Sigmoid colon (tissue), 7 donors: Measurements from ENCODE around the gene OGG1. TPM values are rescaled to one million over a fixed set of nuclear protein-coding genes. Genes with fewer than 3 reads are reported as not detected.

ENCODE experiments used
- DNase-seq: peaks from one replicate; pipeline ENCODE4 v3.0.0-alpha.2; 2019
- H3K27ac ChIP-seq, 4 donors: fragments of 200-600 bp; sonication (generic); one replicate each; pipeline ENCODE4 v1.5.1; 2016 to 2019; ENCODE audit warnings: mild to moderate bottlenecking in 1 of 4
- H3K27me3 ChIP-seq, 3 donors: fragments of 200-600 bp; sonication (generic); one replicate each; pipeline ENCODE4 v1.5.1; 2019; ENCODE audit warnings: mild to moderate bottlenecking in 1 of 3
- H3K36me3 ChIP-seq, 4 donors: fragments of 200-600 bp; sonication (generic); one replicate each; pipeline ENCODE4 v1.5.1; 2016 to 2019
- H3K4me1 ChIP-seq, 4 donors: fragments of 200-600 bp; sonication (generic); one replicate each; pipeline ENCODE4 v1.5.1; 2017 to 2019
- H3K4me3 ChIP-seq, 4 donors: fragments of 200-600 bp; sonication (generic); one replicate each; pipeline ENCODE4 v1.5.1; 2017 to 2019; ENCODE audit warnings: mild to moderate bottlenecking in 2 of 4, moderate library complexity in 1 of 4
- H3K9me3 ChIP-seq, 4 donors: fragments of 200-600 bp in 3 of 4; sonication (generic) in 3 of 4; one replicate each; pipeline versions ENCODE4 v1.5.1 to v1.6.1; 2013 to 2019
- EP300 ChIP-seq, 4 donors: sonication (generic); formaldehyde crosslinking; IDR thresholded peaks; one replicate each; pipeline ENCODE4 v1.6.1; 2017; ENCODE audit warnings: antibody characterized with exemption in 4 of 4
- POLR2A ChIP-seq, 2 donors: fragments of 450-650 bp; IDR thresholded peaks; one replicate each; pipeline ENCODE4 v1.6.1; 2016; ENCODE audit warnings: antibody characterized with exemption in 2 of 2, mild to moderate bottlenecking in 2 of 2, moderate library complexity in 2 of 2
- POLR2AphosphoS5 ChIP-seq, 4 donors: sonication (generic); formaldehyde crosslinking; IDR thresholded peaks; one replicate each; pipeline ENCODE4 v1.6.1; 2017; ENCODE audit warnings: antibody characterized with exemption in 4 of 4
- WGBS, 2 donors: extraction: QIAGEN DNeasy Blood & Tissue Kit; methylation state at CpG; one replicate each; pipeline ENCODE4 v1.1.7; 2013; 5-methylcytosine and 5-hydroxymethylcytosine counted together
- intact Hi-C: fragments of 100-400 bp; cut with DNase I; formaldehyde crosslinking; loops from one replicate; pipeline ENCODE4 v1.15.1; 2023
- polyA plus RNA-seq, 3 donors: library from polyadenylated mRNA; stranded (reverse); fragments of 200-250 nt; gene quantifications; one replicate each; pipeline ENCODE4 v1.2.3, GENCODE V29; 2013
- total RNA-seq, 4 donors: library from RNA; depleted of rRNA; stranded (reverse); fragments of >200 nt; gene quantifications; one replicate each; pipeline ENCODE4 v1.1.0, GENCODE V29; 2016
- TF ChIP-seq, protein P1 (sequence below), 4 experiments: fragments of 450-650 bp in 3 of 4; fragments of 200-600 bp in 1 of 4; IDR thresholded peaks; one replicate each; pipeline ENCODE4 v1.5.1; 2016 to 2019; ENCODE audit warnings: antibody characterized with exemption in 4 of 4, mild to moderate bottlenecking in 3 of 4, moderate library complexity in 2 of 4
- donor health status: healthy with polysubstance abuse.
- donor health status: Bipolar disorder and iron deficiency.
- donor health status: healthy.

The OGG1 gene
- total and polyA plus RNA-seq, 7 donors, result 15.6 to 34.6 (median 23.6) TPM

DNA sequence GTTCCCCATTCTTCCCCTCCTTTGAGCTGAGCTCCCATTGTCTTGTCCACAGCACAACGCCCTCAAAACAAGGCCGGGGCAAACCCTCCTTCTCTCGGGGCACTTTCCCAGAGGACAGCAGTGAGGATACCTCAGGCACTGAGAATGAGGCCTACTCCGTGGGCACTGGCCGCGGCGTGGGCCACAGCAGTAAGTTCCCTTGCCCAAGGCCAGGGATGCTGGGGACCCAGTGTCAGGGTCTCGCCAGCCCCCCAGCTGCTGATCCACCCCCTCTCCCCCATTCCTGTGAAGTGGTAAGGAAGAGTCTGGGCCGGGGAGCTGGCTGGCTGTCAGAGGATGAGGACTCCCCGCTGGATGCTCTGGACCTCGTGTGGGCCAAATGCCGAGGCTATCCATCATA, 4.2 kb upstream of the OGG1 start:
- no peaks in the 10 kb centered on the region for H3K9me3 ChIP-seq
- WGBS, 2 donors, result 93 to 96% methylated on average over 12 of the region's 12 CpGs
- H3K4me3 ChIP-seq, result no peak overlapping the region
- peaks cover 0 to 19% (median 12%) of the 10 kb centered on the region in 4 donors for H3K4me1 ChIP-seq
- peaks cover 70 to 79% (median 72%) of the 10 kb centered on the region in 4 donors for H3K36me3 ChIP-seq
- no peak for DNase-seq
- no peaks in the 10 kb centered on the region for H3K27me3 ChIP-seq
- H3K27ac ChIP-seq, result no peak overlapping the region
- TF ChIP-seq POLR2AphosphoS5 (IDR thresholded peaks at IDR 0.05) (no peak), POLR2A (IDR thresholded peaks at IDR 0.05) (no peak), EP300 (IDR thresholded peaks at IDR 0.05) (no peak)
- TF ChIP-seq, protein P1, sequence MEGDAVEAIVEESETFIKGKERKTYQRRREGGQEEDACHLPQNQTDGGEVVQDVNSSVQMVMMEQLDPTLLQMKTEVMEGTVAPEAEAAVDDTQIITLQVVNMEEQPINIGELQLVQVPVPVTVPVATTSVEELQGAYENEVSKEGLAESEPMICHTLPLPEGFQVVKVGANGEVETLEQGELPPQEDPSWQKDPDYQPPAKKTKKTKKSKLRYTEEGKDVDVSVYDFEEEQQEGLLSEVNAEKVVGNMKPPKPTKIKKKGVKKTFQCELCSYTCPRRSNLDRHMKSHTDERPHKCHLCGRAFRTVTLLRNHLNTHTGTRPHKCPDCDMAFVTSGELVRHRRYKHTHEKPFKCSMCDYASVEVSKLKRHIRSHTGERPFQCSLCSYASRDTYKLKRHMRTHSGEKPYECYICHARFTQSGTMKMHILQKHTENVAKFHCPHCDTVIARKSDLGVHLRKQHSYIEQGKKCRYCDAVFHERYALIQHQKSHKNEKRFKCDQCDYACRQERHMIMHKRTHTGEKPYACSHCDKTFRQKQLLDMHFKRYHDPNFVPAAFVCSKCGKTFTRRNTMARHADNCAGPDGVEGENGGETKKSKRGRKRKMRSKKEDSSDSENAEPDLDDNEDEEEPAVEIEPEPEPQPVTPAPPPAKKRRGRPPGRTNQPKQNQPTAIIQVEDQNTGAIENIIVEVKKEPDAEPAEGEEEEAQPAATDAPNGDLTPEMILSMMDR (IDR thresholded peaks at IDR 0.05), result no peak
- intact Hi-C loops, result no loop called here

DNA sequence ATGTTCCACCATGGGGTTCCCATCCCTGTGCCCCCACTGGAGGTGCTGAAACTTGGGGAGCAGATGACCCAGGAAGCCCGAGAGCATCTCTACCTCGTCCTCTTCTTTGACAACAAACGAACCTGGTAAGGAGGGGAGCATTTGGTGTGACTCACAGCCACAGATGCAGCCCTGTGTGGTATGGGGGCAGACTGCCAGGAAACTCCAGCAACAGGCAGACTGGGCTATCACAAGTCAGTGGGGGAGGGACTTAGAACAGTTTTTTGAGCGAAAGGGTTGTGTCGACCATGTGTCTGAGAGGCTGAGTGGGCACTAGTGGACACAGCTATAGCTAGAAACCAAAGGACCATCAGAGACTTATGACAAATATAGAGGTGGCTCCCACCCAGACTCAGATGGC, 3.4 kb upstream of the OGG1 start:
- DNase-seq, result no peak
- Histone ChIP-seq H3K9me3 (no peaks in the 10 kb centered on the region), H3K27me3 (no peaks in the 10 kb centered on the region), H3K36me3 (peaks cover 63 to 73% (median 64%) of the 10 kb centered on the region in 4 donors), H3K4me1 (peaks cover 0 to 28% (median 20%) of the 10 kb centered on the region in 4 donors), H3K27ac (no peak overlapping the region), H3K4me3 (no peak overlapping the region)
- TF ChIP-seq POLR2A (IDR thresholded peaks at IDR 0.05) (no peak), POLR2AphosphoS5 (IDR thresholded peaks at IDR 0.05) (no peak), EP300 (IDR thresholded peaks at IDR 0.05) (no peak)
- TF ChIP-seq, protein P1 (IDR thresholded peaks at IDR 0.05), result no peak
- WGBS, 2 donors, result 76 to 86% methylated on average over 5 of the region's 5 CpGs
- intact Hi-C loops, result no loop called here

DNA sequence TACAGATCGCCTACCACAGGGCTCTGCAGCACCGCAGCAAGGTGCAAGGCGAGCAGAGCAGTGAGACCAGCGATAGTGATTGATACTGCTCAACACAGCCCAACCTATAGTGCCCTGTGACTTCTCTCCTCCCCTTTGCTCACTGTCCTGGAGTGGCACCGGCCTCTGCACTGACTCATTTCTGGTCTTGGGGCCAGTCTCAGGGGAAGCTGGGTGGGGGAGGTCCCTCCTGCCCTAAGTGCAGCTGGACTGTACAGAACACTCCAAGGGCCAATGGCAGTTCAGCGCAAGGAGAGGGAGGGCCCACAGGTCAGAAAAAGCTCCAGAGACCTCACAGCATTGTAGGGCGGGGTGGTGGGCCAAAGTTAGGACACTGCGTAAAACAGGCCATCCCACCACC, 2.5 kb upstream of the OGG1 start:
- 92 to 96% methylated on average over 8 of the region's 8 CpGs for WGBS, 2 donors
- intact Hi-C loops, result no loop called here
- TF ChIP-seq POLR2A (IDR thresholded peaks at IDR 0.05) (no peak), POLR2AphosphoS5 (IDR thresholded peaks at IDR 0.05) (no peak), EP300 (IDR thresholded peaks at IDR 0.05) (no peak)
- TF ChIP-seq, protein P1 (IDR thresholded peaks at IDR 0.05), result no peak
- no peak for DNase-seq
- no peaks in the 10 kb centered on the region for H3K27me3 ChIP-seq
- no peak overlapping the region for H3K4me3 ChIP-seq
- H3K4me1 ChIP-seq, result peaks cover 0 to 35% (median 25%) of the 10 kb centered on the region in 4 donors
- H3K9me3 ChIP-seq, result no peaks in the 10 kb centered on the region
- no peak overlapping the region for H3K27ac ChIP-seq
- H3K36me3 ChIP-seq, result peaks cover 54 to 73% (median 56%) of the 10 kb centered on the region in 4 donors

DNA sequence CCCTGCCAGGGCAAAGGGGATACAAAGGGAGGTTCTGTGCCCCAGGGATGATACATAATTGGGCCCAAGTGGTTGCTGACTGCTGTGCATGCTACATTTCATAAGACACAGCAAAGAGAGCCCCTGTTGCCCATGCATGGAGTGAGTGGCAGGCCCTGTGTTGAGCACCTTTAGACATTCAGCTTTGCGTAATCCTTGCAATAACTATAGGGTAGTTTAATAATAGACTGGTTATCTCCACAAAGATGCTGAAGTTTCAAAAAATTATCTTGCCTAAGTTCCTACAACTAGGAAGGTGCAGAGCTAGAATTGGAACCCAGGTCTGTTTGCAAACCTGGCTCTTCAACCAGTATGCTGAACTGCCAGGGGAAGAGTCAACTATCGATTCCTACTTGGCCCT, 1.7 kb upstream of the OGG1 start:
- no peak for DNase-seq
- H3K36me3 ChIP-seq, result peaks cover 46 to 73% (median 49%) of the 10 kb centered on the region in 4 donors
- intact Hi-C loops, result loop anchor here (2.0 kb wide), 1 partner anchor 45 kb away; the partner anchor contains the start of genes ARPC4 and TADA3
- WGBS, 2 donors, result 98 to 99% methylated on average over 2 of the region's 2 CpGs
- H3K9me3 ChIP-seq, result no peaks in the 10 kb centered on the region
- no peak overlapping the region for H3K4me3 ChIP-seq
- peaks cover 0 to 35% (median 25%) of the 10 kb centered on the region in 4 donors for H3K4me1 ChIP-seq
- peak overlapping the region in 1 of 4 donors; percentile 94 for H3K27ac ChIP-seq
- no peaks in the 10 kb centered on the region for H3K27me3 ChIP-seq
- TF ChIP-seq POLR2AphosphoS5 (IDR thresholded peaks at IDR 0.05), result no peak
- TF ChIP-seq, protein P1 (IDR thresholded peaks at IDR 0.05), result no peak
- no peak for TF ChIP-seq POLR2A (IDR thresholded peaks at IDR 0.05)
- TF ChIP-seq EP300 (IDR thresholded peaks at IDR 0.05), result no peak

DNA sequence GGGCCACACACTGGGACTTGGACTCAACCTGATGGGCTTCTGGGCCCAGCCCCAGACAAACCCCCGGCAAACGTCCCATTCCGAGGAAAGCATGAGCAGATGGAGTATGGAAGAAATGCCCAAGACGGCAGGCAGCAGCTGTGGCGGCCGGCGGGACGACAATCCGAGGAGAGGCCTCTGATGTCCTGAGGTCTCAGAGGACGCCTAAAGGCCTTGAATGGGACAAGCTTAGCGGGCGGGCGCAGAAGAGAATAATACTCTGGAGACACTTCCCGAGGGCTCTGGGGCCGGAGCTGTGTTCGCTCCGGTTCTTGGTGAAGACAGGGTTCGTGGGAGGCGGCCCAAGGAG, 482 bp upstream of the OGG1 start:
- TF ChIP-seq EP300 (IDR thresholded peaks at IDR 0.05) (no peak), POLR2AphosphoS5 (IDR thresholded peaks at IDR 0.05) (no peak), POLR2A (IDR thresholded peaks at IDR 0.05) (no peak)
- TF ChIP-seq, protein P1 (IDR thresholded peaks at IDR 0.05), result no peak
- H3K36me3 ChIP-seq, result peaks cover 34 to 72% (median 43%) of the 10 kb centered on the region in 4 donors
- intact Hi-C loops, result loop anchor here (1.0 to 2.0 kb wide), 2 partner anchors 18 to 44 kb away; partner anchors contain the start of genes ARPC4, BRPF1 and TADA3
- H3K27ac ChIP-seq, result peak overlapping the region; percentile 85 to 94 (median 92)
- peaks cover 0 to 35% (median 26%) of the 10 kb centered on the region in 4 donors for H3K4me1 ChIP-seq
- no peaks in the 10 kb centered on the region for H3K9me3 ChIP-seq
- peak overlapping the region; percentile 45 to 71 (median 70) for H3K4me3 ChIP-seq
- no peaks in the 10 kb centered on the region for H3K27me3 ChIP-seq
- WGBS, 2 donors, result 3 to 14% methylated on average over 19 of the region's 19 CpGs
- DNase-seq, result peak; percentile 76
